Measurements from ENCODE around the gene DYNLRB1.
"Not testable (repeated sequence)": the region's sequence is repeated elsewhere in the genome, so short reads cannot be mapped to it uniquely, and the experiment has no call there.

DYNLRB1 gene

DNA sequence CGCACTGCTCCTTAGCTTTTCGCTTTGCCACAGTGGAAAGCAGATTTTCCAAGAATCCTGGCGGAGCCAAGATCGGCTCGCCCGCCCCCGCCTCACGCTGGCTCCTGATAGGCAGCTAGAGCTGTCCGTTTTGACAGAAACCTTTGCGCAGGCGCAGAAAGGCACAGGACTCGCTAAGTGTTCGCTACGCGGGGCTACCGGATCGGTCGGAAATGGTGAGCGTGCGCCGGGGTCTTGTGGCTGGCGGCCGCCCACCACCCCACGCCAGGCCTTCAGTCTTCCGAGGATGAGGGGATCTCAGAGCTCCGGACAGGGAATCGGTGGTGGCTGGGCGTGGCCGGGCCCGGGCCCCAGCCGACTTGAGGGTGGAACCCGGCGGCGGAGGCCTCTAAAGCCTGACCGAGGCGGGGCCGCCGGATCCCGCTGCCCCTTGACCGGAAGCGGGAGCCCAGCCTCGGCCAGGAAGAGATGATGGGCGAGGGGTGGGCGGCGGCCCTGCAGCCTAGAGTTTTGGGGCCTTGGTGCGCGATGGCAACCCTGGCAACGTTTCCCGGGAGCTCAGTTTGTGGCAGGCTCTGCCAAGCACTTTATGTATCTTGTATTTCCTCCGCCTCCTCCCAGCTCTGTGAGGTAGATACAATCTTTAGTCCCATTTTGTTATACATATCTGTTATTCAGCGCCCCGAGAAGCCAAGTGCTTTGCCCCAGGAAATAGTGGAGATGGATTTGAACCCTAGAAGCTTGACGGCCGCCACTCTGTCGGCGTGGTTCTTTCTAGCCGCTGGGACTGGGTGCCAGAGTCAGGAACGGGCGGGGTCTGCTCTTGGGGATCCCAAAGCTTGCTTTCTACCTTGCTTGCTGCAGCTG lies at the start of gene DYNLRB1:
TSS of gene DYNLRB1 (plus strand) at position 176 of the 867 bp plus-strand sequence. CDS start at position 213, 37 bp downstream.
- peak; percentile 95 for DNase-seq

DNA sequence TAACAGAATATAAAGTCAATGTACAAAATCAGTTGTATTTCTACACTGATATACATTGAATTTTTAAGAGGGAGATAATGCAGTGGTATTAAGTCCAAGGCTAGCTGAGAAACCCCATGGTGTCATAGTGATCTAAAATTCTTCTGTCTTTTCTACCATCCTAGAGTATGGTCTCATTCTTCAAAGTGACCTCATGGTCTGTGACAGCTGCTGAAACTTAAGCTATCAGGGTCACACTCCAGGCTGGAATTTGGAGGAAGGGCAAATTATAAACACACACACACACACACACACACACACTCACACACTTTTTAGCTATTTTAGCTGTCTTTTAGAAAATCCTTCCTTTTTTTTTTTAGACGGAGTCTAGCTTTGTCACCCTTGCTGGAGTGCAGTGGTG lies 47.3 kb upstream of the DYNLRB1 start:
- DNase-seq, result no peak

DNA sequence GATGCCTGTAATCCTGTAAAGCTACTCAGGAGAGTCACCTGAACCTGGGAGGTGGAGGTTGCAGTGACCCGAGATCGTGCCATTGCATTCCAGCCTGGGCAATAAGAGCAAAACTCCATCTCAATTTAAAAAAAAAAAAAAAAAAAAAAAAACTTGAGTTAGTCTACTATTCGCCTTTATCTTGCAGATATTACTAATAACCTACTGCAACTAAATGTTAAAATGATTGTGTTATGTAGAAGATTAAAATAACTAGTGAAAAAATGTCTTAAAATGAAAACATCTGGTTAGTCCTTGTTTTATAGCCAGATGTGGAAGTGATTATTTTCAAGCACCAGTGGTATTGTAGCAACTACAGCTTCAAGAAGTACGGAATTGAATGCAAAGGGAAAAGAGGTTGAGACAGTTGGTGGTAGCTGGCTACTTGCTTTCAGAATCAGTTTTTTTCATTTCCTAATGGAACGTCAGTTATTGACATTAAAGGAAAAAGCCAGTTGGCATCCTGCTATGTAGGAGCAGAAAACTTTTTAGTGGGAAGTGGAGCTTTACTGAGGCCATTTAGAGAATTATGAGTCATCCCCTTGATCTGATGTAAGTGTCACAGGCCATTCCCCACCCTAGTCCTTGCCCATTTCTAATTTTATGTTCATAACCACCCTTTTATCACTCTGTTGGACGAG lies 43.8 kb upstream of the DYNLRB1 start:
- DNase-seq, result no peak

DNA sequence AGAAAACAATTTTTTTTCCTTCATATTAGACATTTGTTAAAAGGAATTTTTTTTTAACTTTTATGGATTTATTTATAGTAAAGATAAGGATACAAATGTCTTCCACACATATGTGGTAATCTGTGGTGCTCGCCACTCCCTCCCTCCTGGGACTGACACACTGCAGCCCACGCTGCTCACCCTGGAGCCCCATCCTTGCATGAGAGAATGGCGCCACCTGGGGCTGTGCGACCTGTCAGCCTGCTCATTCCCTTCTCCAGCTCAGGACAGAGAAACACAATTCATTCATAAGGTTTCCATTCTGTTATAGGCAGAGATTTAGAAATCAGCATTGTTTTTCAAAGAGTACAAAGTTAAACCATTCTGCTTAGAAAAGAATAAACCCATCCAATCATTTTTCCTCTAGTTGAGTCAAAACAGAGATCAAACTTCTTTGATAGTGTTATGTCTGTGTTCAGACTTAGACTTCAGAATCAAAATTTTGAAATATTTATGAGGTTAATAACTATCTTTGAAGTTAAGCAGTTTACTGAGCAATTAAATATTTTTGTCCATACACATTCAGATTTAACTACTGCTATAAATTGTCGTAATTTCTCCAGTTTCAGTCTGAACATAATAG lies 42.8 kb upstream of the DYNLRB1 start:
- DNase-seq, result peak; percentile 23

DNA sequence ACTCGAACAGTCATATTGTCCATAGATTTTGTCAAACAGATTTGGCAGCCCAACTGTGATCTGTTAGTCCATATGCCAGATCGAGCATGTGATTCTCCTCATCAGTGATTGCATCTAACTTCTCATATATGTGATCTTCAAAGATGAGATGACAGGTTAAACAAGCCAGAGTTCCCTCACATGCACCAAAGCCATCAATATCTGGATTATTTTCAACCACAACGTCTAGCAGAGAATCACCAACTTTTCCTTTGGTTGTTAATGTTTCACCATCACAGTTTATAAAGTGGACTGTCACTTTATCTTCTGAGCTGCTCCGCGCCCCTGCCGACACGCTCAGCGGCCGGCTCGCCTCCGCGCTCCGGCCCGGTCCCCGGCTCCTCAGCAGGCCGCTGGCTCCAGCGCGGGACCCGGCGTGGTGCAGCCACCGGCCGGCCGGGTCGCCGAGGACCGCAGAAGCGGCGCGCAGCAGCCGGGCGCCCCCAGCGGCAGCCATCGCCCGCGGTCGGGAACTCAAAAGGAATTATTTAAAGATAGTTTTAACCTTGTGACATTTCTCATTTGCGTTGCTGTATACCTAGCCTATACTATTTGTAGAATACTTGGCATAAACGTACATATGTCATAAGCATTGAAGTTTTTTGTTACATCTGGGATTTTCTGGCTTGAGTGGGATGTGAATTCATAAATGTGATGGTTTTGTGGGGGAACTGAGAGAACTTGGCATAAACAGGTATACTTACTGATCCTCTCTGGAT lies 40.1 kb upstream of the DYNLRB1 start:
- peak; percentile 26 for DNase-seq

DNA sequence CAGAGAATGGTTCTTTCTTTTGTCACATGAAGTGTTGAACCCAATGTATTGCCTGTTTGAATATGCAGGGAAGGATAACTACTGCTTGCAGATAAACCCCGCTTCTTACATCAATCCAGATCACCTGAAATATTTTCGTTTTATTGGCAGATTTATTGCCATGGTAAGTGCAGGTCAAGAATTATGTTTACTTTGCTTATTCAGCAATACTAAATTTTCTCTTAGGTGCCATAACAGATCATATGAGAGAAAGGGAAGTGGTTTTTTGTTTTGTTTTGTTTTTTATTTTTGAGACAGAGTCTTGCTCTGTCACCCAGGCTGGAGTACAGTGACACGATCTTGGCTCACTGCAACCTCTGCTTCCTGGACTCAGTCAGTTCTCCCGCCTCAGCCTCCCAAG lies 36.6 kb upstream of the DYNLRB1 start:
- DNase-seq, result no peak

DNA sequence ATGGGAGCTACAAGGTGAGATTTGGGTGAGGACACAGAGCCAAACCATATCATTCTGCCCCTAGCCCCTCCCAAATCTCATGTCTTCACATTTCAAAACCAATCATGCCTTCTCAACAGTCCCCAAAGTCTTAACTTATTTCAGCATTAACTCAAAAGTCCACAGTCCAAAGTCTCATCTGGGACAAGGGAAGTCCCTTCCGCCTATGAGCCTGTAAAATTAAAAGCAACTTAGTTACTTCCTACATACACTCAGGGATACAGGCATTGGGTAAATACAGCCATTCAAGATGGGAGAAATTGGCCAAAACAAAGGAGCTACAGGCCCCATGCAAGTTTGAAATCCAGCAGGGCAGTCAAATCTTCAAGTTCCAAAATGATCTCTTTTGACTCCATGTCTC lies 34.1 kb upstream of the DYNLRB1 start:
- not testable (repeated sequence) for DNase-seq

DNA sequence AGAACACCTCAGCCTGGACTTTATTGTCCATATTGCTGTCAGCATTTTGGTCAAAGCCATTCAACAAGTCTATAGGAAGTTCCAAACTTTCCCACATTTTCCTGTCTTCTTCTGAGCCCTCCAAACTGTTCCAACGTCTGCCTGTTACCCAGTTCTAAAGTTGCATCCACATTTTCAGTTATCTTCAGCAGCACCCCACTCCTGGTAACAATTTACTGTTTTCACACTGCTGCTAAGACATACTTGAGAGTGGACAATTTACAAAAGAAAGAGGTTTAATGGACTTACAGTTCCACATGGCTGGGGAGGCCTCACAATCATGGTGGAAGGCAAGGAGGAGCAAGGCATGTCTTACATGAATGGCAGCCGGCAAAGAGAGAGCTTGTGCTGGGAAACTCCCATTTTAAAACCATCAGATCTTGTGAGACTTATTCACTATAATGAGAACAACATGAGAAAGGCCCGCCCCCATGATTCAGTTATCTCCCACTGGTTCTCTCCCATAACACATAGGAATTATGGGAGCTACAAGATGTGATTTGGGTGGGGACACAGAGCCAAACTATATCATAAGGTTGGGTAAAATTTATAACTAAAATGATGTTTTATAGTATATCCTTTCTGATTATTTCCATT lies 32.5 kb upstream of the DYNLRB1 start:
- DNase-seq, result not testable (repeated sequence)

DNA sequence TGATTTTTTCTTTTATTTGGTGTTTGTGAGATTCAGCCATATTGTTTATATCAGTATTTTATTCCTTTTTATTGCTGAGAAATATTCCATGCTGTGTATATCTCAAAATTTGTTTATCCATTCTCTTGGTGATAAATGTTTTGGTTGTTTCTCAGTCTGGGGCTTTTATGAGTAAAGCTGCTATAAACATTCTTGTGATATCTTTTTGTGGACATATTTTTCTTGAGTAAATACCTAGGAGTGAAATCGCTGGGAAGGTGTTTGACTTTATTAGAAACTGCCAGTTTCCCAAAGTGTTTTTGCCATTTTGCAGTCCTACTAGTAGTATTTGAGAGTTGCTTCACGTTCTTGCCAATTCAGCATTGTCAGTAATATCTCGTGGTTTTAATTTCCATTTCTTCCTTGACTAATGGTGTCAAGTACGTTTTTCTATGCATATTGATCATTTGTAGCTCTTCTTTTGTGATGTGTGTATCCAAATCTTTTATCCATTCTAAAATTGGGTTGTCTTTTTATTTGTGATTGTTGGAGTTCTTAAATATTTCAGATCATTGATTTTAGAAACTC lies 31.1 kb upstream of the DYNLRB1 start:
- no peak for DNase-seq

DNA sequence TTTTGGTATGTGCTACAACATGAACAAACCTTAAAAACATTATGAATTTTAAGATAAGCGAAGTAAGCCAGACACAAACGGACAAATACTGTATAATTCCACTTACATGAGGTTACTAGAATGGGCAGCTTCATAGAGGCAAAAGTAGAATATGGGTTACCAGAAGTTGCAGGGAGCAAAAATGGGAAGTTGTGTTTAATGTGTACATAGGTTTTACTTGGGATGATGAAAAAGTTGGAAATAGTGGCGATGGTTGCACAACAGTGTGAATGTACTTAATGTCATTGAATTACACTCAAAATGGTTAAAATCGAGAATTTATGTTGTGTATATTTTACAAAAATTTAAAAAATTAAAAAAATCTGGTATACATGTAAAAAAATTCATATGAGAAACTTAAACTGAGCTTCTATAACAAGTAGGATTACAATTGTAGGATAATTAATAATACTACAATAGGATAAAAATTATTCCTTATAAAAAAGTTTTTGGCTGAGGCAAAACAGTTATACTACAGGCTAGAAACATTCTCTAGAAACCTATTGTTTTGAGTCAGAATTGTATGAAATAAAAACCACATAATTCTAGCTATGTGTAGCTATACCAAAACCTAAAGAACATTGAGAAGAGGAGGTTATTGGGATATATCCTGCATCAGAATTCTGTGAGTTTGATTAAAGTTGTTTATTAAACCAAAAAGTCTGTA lies 24.8 kb upstream of the DYNLRB1 start:
- no peak for DNase-seq

DNA sequence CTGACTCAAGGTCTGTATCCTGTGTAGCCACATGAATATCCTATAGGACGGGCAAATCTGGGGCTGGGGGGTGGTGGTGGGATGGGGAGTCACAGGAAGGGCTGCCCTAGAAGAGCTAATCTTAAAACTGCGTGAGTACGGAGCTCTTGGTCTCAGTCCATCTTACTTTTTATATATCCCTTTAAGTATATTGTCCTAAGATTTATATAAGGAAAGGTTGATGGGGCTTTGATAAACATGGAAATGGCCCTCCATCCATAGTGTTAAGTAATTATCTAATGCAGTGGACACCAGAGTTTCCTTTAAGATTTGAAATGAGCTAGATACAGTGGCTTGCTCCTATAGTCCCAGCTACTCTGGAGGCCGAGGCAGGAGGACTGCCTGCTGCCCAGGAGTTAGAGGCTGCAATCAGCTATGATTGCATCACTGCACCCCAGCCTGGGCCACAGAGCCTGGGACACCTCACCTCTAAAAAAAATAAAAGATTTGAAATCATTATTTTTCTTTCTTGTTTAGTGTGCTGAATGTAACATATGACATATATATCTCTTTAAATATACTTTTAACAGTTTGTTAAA lies 24.2 kb upstream of the DYNLRB1 start:
- DNase-seq, result no peak

DNA sequence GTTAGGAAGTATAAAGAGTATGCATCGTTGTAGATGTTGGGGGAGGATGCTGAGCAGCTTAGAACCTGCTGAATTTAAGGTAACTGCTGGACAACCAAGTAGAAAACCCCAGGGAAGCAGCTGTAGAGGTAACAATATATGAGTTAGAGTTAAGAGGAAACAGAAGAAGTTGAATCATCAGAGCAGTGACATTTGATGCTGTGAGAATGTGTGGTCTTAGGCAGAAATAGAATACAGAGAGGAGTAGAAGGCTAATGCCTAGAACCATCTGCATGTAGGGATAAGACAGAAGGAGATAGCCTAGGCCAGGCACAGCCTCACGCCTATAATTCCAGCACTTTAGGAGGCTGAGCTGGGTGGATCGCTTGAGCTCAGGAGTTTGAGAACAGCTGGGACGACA lies 22.6 kb upstream of the DYNLRB1 start:
- DNase-seq, result no peak

DNA sequence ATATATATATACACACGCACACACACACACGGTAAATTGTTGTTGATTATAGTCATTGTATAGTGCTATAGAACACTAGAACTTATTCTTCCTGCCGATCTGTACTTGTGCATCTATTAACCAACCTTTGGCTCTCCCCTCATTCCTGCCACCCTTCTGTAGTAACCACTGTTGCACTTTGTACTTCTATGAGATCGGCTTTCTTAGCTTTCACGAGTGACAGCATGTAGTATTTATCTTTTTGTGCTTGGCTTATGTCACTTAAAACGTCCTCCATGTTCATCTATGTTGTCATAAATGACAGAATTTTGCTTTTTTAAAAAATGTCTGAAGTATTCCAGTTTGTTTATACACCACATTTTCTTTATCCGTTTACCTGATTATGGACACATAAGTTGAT lies 20.9 kb upstream of the DYNLRB1 start:
- DNase-seq, result no peak

DNA sequence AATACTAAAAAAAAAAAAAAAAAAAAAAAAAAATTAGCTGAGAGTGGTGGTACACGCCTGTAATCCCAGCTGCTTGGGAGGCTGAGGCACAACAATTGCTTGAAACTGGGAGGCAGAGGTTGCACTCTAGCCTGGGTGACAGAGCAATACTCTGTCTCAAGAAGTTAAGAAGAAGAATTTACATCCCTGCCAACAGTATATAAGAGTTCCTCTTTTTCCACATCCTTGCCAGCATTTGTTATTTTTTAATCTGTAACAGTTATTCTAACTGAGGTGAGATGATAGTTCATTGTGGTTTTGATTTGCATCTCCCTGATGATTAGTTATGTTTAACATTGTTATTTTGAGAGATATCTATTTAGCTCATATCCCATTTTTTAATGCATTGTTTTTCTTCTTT lies 20.3 kb upstream of the DYNLRB1 start:
- DNase-seq, result no peak

DNA sequence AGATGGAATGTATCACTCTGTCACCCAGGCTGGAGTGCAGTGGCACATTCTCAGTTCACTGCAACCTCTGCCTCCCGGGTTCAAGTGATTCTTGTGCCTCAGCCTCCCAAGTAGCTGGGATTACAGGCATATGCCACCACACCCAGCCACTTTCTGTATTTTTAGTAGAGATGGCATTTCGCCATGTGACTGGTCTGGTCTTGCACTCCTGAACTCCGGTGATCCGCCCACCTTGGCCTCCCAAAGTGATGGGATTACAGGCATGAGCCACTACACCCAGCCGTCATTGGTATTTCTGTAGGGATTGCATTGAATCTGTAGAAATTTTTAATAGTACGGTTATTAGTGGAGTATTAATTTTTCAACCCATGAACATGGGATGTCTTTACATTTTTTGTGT lies 18.6 kb upstream of the DYNLRB1 start:
- not testable (repeated sequence) for DNase-seq

DNA sequence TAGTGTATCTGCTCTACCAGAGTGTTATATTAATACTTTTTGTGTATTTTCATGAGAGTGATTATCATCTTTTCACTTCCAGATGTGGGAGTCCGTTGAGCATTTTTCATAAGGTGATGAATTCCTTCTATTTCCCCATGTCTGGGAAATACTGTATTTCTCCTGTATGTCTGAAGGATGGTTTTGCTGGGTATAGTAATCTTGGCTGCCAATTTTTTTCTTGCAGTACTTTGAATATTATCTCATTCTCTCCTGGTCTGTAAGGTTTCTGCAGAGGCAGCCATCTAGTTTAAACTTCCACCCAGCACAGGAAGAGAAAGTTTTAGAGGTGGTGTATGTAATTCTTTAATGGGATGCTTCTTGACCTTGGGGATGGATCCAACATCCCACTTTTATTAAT lies 15.4 kb upstream of the DYNLRB1 start:
- no peak for DNase-seq

DNA sequence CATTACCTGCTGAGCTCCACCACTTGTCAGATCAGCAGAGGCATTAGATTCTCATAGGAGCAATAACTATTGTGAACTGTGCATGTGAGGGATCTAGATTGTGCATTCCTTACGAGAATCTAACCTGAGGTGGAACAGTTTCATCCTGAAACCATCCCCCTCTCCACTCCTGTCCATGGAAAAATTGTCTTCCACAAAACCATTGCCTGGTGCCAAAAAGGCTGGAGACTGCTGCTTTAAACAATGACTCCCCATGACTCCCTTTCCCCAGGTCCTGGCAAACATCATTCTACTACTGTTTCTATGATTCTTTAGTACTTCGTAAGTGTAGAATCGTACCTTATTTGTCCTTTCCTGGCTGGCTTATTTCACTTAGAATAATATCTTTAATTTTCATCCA lies 9.7 kb upstream of the DYNLRB1 start:
- no peak for DNase-seq

DNA sequence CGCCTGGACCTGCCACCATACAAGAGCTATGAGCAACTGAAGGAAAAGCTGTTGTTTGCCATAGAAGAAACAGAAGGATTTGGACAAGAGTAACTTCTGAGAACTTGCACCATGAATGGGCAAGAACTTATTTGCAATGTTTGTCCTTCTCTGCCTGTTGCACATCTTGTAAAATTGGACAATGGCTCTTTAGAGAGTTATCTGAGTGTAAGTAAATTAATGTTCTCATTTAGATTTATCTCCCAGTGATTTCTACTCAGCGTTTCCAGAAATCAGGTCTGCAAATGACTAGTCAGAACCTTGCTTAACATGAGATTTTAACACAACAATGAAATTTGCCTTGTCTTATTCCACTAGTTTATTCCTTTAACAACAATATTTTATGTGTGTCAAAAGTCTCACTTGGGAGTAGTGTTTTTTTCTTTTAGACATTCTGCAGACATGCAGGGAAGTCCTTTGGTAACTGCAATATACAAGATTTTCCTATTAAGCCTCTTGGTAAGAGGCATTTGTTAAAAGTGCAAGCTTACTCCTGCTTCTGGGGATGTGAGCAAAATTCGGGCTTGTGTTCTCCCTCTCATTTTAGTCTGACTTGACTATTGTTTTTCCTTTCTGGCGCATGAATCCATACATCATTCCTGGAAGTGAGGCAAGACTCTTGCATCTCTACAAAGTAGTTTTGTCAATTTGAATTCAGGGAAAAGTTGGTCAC lies 8.4 kb upstream of the DYNLRB1 start:
- DNase-seq, result no peak

DNA sequence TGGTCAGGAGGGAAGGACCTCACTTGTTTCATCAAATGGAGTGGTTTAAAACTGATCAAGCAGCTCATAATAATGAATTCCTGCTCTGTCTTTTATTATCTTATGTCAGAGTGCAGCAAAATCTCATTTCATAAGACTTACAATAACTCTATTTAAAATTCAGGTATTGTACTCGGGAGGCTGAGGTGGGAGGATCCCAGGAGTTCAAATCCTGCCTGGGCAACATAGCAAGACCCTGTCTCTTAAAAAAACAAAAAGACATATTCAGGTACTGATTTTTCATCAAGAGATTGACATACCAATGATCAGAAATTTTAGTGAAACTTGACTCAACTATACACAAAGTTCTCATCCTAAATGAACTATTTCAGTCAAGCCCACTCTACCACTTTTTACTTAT lies 5.6 kb upstream of the DYNLRB1 start:
- no peak for DNase-seq

DNA sequence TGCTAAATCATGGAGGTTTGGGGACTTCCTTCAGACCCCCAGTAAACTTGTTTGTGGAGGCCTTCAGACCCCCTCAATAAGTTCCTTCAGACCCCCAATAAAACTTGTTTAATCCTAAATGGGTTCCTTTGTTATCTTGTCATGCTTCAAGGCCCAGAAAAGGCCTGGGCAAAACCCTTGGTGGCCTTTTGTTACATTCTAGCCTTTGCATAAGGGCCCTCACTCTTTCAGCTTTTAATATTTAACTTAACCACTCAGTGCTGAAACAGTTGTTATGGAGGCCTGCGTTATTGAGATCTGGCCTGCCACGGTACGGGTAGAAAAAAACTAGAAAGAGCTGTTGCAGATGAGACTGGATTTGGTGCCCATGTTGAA lies 4.3 kb upstream of the DYNLRB1 start:
- DNase-seq, result no peak

Measured in activated CD4-positive, alpha-beta T cell treated with anti-CD3 and anti-CD28 coated beads, Interleukin-2, amount 50 U/mL, for 1 hour (primary cell).